Keratinocyte (primary cell): Measurements from ENCODE around the gene YY1AP1. TPM values are rescaled to one million over a fixed set of nuclear protein-coding genes. Genes with fewer than 3 reads are reported as not detected.

Experiments used
- DNase-seq: peaks from one replicate; pipeline ENCODE4 v3.0.0-alpha.2; 2011; ENCODE audit warnings: low read depth, missing footprints, low spot score
- FAIRE-seq: peaks from 2 replicates; lab custom pipeline; 2011; peaks lifted over from hg19 to GRCh38; lab: Jason Lieb, UNC
- H2AFZ ChIP-seq: 2 replicates; pipeline ENCODE4 v1.6.0; 2012; ENCODE audit warnings: low read length, control low read depth, inconsistent platforms; ENCODE audit not compliant: control insufficient read depth
- H3K27ac ChIP-seq: 2 replicates; pipeline ENCODE4 v1.5.1; 2011; ENCODE audit warnings: low read length; ENCODE audit not compliant: control insufficient read depth, insufficient read depth
- H3K27me3 ChIP-seq: 3 replicates; pipeline ENCODE4 v1.6.0; 2011; ENCODE audit warnings: low read length; ENCODE audit not compliant: control insufficient read depth, insufficient read depth; ENCODE audit errors: extremely low read depth
- H3K36me3 ChIP-seq, 2 experiments: 2 replicates in 1 of 2; 3 replicates in 1 of 2; pipeline ENCODE4 v1.5.1; 2011; ENCODE audit warnings: low read length in 2 of 2, mild to moderate bottlenecking in 1 of 2; ENCODE audit not compliant: control insufficient read depth in 2 of 2, insufficient read depth in 2 of 2; ENCODE audit errors: extremely low read depth in 1 of 2
- H3K4me1 ChIP-seq: 3 replicates; pipeline ENCODE4 v1.5.1; 2011; ENCODE audit warnings: low read length; ENCODE audit not compliant: control insufficient read depth, insufficient read depth; ENCODE audit errors: extremely low read depth
- H3K4me2 ChIP-seq: 3 replicates; pipeline ENCODE4 v1.6.0; 2011; ENCODE audit warnings: low read depth, low read length; ENCODE audit not compliant: control insufficient read depth, insufficient read depth; ENCODE audit errors: extremely low read depth
- H3K4me3 ChIP-seq, 3 experiments: fragments of 200-600 bp in 1 of 3; sonication (generic) in 1 of 3; 2 replicates in 2 of 3; 3 replicates in 1 of 3; pipeline ENCODE4 v1.5.1; 2011 to 2016; ENCODE audit warnings: low read length in 3 of 3, mild to moderate bottlenecking in 3 of 3, control low read depth in 2 of 3, inconsistent platforms in 1 of 3, low read depth in 1 of 3, mixed read lengths in 1 of 3, mixed run types in 1 of 3, moderate library complexity in 1 of 3; ENCODE audit not compliant: control insufficient read depth in 2 of 3, insufficient read depth in 2 of 3; ENCODE audit errors: extremely low read depth in 1 of 3
- H3K79me2 ChIP-seq: 2 replicates; pipeline ENCODE4 v1.6.0; 2012; ENCODE audit warnings: low read length; ENCODE audit not compliant: control insufficient read depth, insufficient read depth
- H3K9ac ChIP-seq: 3 replicates; pipeline ENCODE4 v1.6.0; 2011; ENCODE audit warnings: low read length; ENCODE audit not compliant: control insufficient read depth, insufficient read depth; ENCODE audit errors: extremely low read depth
- H3K9me1 ChIP-seq: 3 replicates; pipeline ENCODE4 v1.6.0; 2011; ENCODE audit warnings: low read length; ENCODE audit not compliant: control insufficient read depth, insufficient read depth; ENCODE audit errors: extremely low read depth
- H3K9me3 ChIP-seq: 2 replicates; pipeline ENCODE4 v1.5.1; 2012; ENCODE audit warnings: low read depth, low read length; ENCODE audit not compliant: control insufficient read depth
- H4K20me1 ChIP-seq: 3 replicates; pipeline ENCODE4 v1.6.0; 2011; ENCODE audit warnings: low read length; ENCODE audit not compliant: control insufficient read depth, insufficient read depth; ENCODE audit errors: extremely low read depth
- EZH2 ChIP-seq: IDR thresholded peaks from one replicate; pipeline ENCODE4 v1.6.1; 2012; ENCODE audit warnings: inconsistent platforms, mild to moderate bottlenecking, low read length, moderate library complexity
- dilution Hi-C: fragments of 300-500 bp; cut with MboI; formaldehyde crosslinking; loops from one replicate; pipeline ENCODE4 v1.7.0; 2020; ENCODE audit warnings: low sequenced_read_pairs; ENCODE audit not compliant: extremely low pct_ligation_motif_present
- polyA plus RNA-seq, 5 experiments: library from polyadenylated mRNA; depleted of rRNA in 3 of 5; stranded (reverse) in 3 of 5; stranded (forward) in 1 of 5; unstranded in 1 of 5; fragments of >200 nt; gene quantifications; 1 replicate in 1 of 5; 2 replicates in 3 of 5; 3 replicates in 1 of 5; pipeline versions ENCODE4 v1.2.1 to v1.2.3, GENCODE V29; 2011 to 2012; ENCODE audit warnings: missing spikeins in 2 of 5, low read depth in 1 of 5, low replicate concordance in 1 of 5
- TF ChIP-seq, protein P1 (sequence below), 3 experiments: IDR thresholded peaks in 1 of 3; conservative IDR thresholded peaks in 1 of 3; optimal IDR thresholded peaks in 1 of 3; 2 replicates in 2 of 3; 3 replicates in 1 of 3; pipeline versions ENCODE3 to v1.5.1; 2011; ENCODE audit warnings: low read length in 3 of 3, mild to moderate bottlenecking in 3 of 3, moderate library complexity in 2 of 3, control low read depth in 1 of 3, inconsistent platforms in 1 of 3; ENCODE audit not compliant: insufficient read depth in 2 of 3; ENCODE audit errors: extremely low read depth in 1 of 3

Gene YY1AP1
- polyA plus RNA-seq, 1 donor (not counting 4 experiments of a cell fraction or from before 2014, with no cell fraction given): 45.2 TPM

DNA sequence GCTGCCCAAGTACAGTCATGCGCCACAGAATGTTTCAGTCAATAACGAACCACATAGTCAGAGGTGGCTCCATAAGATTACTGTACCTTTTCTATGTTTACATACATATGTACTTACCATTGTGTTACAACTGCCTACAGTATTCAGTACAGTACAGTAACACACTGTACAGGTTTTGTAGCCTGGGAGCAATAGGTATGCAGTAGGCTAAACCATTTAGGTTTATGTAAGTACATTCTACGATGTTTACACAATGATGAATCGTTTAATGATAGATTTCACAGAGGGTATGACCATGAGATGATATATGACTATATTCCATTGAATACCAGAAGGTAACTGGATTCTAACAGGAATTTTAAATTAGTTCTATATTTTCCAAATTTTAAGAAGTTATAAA, 10.5 kb downstream of the YY1AP1 start:
- no peaks in the 10 kb centered on the region for H3K27me3 ChIP-seq
- TF ChIP-seq, protein P1, sequence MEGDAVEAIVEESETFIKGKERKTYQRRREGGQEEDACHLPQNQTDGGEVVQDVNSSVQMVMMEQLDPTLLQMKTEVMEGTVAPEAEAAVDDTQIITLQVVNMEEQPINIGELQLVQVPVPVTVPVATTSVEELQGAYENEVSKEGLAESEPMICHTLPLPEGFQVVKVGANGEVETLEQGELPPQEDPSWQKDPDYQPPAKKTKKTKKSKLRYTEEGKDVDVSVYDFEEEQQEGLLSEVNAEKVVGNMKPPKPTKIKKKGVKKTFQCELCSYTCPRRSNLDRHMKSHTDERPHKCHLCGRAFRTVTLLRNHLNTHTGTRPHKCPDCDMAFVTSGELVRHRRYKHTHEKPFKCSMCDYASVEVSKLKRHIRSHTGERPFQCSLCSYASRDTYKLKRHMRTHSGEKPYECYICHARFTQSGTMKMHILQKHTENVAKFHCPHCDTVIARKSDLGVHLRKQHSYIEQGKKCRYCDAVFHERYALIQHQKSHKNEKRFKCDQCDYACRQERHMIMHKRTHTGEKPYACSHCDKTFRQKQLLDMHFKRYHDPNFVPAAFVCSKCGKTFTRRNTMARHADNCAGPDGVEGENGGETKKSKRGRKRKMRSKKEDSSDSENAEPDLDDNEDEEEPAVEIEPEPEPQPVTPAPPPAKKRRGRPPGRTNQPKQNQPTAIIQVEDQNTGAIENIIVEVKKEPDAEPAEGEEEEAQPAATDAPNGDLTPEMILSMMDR (optimal IDR thresholded peaks at IDR 0.05 in 1 of 3, IDR thresholded peaks at IDR 0.05 in 1 of 3, conservative IDR thresholded peaks at IDR 0.05 in 1 of 3; ENCODE audit: extremely low read depth in 1 of 3, insufficient read depth in 2 of 3, low read length in 3 of 3): no peak
- TF ChIP-seq EZH2: no peak
- H2AFZ ChIP-seq: no peak overlapping the region
- peaks cover 26% of the 10 kb centered on the region for H3K79me2 ChIP-seq
- no peak overlapping the region for H3K4me2 ChIP-seq
- dilution Hi-C loops: no loop called here
- no peak overlapping the region for H3K9ac ChIP-seq
- no peak overlapping the region for H3K4me3 ChIP-seq
- no peaks in the 10 kb centered on the region for H4K20me1 ChIP-seq
- no peaks in the 10 kb centered on the region for H3K4me1 ChIP-seq
- no peaks in the 10 kb centered on the region for H3K9me3 ChIP-seq
- DNase-seq: no peak
- H3K27ac ChIP-seq: no peak overlapping the region
- H3K36me3 ChIP-seq: peaks cover 16 to 22% of the 10 kb centered on the region in 2 experiments
- no peaks in the 10 kb centered on the region for H3K9me1 ChIP-seq
- no peak for FAIRE-seq

DNA sequence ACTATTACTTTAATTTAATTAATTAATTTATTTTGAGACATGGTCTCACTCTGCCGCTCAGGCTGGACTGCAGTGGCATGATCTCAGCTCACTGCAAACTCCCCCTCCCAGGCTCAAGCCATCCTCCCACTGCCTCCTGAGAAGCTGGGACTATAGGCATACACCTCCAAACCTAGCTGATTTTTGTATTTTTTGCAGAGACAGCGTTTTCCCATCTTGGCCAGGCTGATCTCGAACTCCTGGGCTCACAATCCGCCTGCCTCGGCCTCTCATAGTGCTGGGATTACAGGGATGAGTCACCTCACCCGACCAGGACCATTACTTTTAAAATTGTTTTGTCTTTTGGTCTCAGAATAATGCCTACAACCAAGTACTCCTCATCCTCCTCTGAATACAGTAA, 15.6 kb downstream of the YY1AP1 start:
- dilution Hi-C loops: no loop called here
- Histone ChIP-seq H3K79me2 (no peaks in the 10 kb centered on the region), H3K4me1 (no peaks in the 10 kb centered on the region), H4K20me1 (no peaks in the 10 kb centered on the region), H3K9me3 (no peaks in the 10 kb centered on the region), H3K27ac (no peak overlapping the region), H2AFZ (no peak overlapping the region), H3K9me1 (no peaks in the 10 kb centered on the region), H3K36me3 (peaks cover 20 to 28% of the 10 kb centered on the region in 2 experiments), H3K4me2 (no peak overlapping the region), H3K4me3 (no peak overlapping the region), H3K9ac (no peak overlapping the region), H3K27me3 (no peaks in the 10 kb centered on the region)
- FAIRE-seq (no peak), DNase-seq (no peak)
- TF ChIP-seq, protein P1 (optimal IDR thresholded peaks at IDR 0.05 in 1 of 3, IDR thresholded peaks at IDR 0.05 in 1 of 3, conservative IDR thresholded peaks at IDR 0.05 in 1 of 3; ENCODE audit: extremely low read depth in 1 of 3, insufficient read depth in 2 of 3, low read length in 3 of 3): no peak
- TF ChIP-seq EZH2: no peak
